ENCODE results near the gene FEM1B. TPM values are rescaled to one million over a fixed set of nuclear protein-coding genes. Genes with fewer than 3 reads are reported as not detected.

Gene FEM1B
- polyA plus RNA-seq, 3 donors: 21.5 to 26.4 (median 26.0) TPM

DNA sequence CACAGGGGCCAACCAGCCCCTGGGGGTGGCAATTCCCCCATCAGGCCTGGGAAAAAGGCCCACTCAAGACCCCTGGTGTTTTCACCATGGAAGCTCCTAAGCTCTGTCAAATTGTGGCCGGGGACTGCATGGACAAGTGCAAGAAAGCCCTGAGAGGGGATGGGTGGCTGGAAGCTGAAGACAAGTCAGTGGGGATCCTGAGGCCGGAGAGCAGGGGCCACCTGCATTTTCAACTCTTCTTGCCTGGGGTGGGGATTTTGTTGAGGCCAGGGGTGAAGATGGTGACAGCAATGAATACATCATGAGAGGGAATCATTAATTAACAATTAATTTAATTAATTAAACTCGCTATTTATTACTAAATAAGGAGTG lies 33.9 kb downstream of the FEM1B start:
- Mint-ChIP-seq H3K4me3 (no peak overlapping the region), H3K9me3 (no peaks in the 10 kb centered on the region), H3K4me1 (peaks cover 11% of the 10 kb centered on the region), H3K36me3 (no peaks in the 10 kb centered on the region), H3K27me3 (ENCODE audit: low read depth in 3 of 3) (peaks cover 0 to 4% (median 2%) of the 10 kb centered on the region in 3 donors), H3K27ac (no peak overlapping the region)
- Histone ChIP-seq H3K4me3 (replicated peaks in 1 of 3; ENCODE audit: low read depth in 2 of 3, low read length in 3 of 3) (no peak overlapping the region), H4K20me1 (ENCODE audit: insufficient read depth, low read length) (no peaks in the 10 kb centered on the region), H2AFZ (ENCODE audit: insufficient read depth, low read depth, low read length, poor library complexity, severe bottlenecking) (no peak overlapping the region), H3K79me2 (ENCODE audit: insufficient read depth, low read length) (no peaks in the 10 kb centered on the region), H3K9me3 (replicated peaks in 1 of 2; ENCODE audit: control insufficient read depth in 1 of 2, insufficient read depth in 1 of 2, low read length in 2 of 2) (no peaks in the 10 kb centered on the region), H3K36me3 (replicated peaks in 1 of 2; ENCODE audit: control insufficient read depth in 1 of 2, insufficient read depth in 2 of 2, low read length in 2 of 2) (no peaks in the 10 kb centered on the region), H3K27ac (ENCODE audit: low read depth in 1 of 2, low read length in 2 of 2) (no peak overlapping the region), H3K27me3 (ENCODE audit: control insufficient read depth in 2 of 2, insufficient read depth in 2 of 2, low read length in 2 of 2) (no peaks in the 10 kb centered on the region), H3K9ac (ENCODE audit: insufficient read depth, low read length, poor library complexity, severe bottlenecking) (no peak overlapping the region), H3K4me2 (replicated peaks; ENCODE audit: extremely low read depth, low read length, poor library complexity, severe bottlenecking) (no peak overlapping the region), H3K4me1 (ENCODE audit: control insufficient read depth in 1 of 2, insufficient read depth in 2 of 2, low read length in 2 of 2) (peaks cover 2 to 5% of the 10 kb centered on the region in 2 donors)
- intact Hi-C loops (cut with micrococcal nuclease): no loop called here
- TF ChIP-seq, protein P1, sequence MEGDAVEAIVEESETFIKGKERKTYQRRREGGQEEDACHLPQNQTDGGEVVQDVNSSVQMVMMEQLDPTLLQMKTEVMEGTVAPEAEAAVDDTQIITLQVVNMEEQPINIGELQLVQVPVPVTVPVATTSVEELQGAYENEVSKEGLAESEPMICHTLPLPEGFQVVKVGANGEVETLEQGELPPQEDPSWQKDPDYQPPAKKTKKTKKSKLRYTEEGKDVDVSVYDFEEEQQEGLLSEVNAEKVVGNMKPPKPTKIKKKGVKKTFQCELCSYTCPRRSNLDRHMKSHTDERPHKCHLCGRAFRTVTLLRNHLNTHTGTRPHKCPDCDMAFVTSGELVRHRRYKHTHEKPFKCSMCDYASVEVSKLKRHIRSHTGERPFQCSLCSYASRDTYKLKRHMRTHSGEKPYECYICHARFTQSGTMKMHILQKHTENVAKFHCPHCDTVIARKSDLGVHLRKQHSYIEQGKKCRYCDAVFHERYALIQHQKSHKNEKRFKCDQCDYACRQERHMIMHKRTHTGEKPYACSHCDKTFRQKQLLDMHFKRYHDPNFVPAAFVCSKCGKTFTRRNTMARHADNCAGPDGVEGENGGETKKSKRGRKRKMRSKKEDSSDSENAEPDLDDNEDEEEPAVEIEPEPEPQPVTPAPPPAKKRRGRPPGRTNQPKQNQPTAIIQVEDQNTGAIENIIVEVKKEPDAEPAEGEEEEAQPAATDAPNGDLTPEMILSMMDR (IDR thresholded peaks at IDR 0.05): no peak
- no peak for DNase-seq
- 100% methylated on average over 1 of the region's 3 CpGs for WGBS (ENCODE audit: insufficient coverage)

GRCh38 chr15:68311859-68312557 lies 34.5 kb downstream of the FEM1B start:
- H3K79me2 ChIP-seq (ENCODE audit: insufficient read depth, low read length): no peaks in the 10 kb centered on the region
- intact Hi-C loops (cut with micrococcal nuclease): no loop called here
- TF ChIP-seq, protein P1 (IDR thresholded peaks at IDR 0.05): no peak
- H3K9ac ChIP-seq (ENCODE audit: insufficient read depth, low read length, poor library complexity, severe bottlenecking): no peak overlapping the region
- Mint-ChIP-seq H3K27ac (no peak overlapping the region), H3K9me3 (no peaks in the 10 kb centered on the region), H3K4me3 (no peak overlapping the region), H3K4me1 (peaks cover 7% of the 10 kb centered on the region), H3K36me3 (no peaks in the 10 kb centered on the region), H3K27me3 (ENCODE audit: low read depth in 3 of 3) (peaks cover 0 to 4% (median 2%) of the 10 kb centered on the region in 3 donors)
- no peak overlapping the region for H2AFZ ChIP-seq (ENCODE audit: insufficient read depth, low read depth, low read length, poor library complexity, severe bottlenecking)
- DNase-seq: no peak
- H4K20me1 ChIP-seq (ENCODE audit: insufficient read depth, low read length): no peaks in the 10 kb centered on the region
- no peak overlapping the region for H3K4me2 ChIP-seq (replicated peaks; ENCODE audit: extremely low read depth, low read length, poor library complexity, severe bottlenecking)
- H3K27me3 ChIP-seq (ENCODE audit: control insufficient read depth in 2 of 2, insufficient read depth in 2 of 2, low read length in 2 of 2): no peaks in the 10 kb centered on the region
- H3K9me3 ChIP-seq (replicated peaks in 1 of 2; ENCODE audit: control insufficient read depth in 1 of 2, insufficient read depth in 1 of 2, low read length in 2 of 2): no peaks in the 10 kb centered on the region
- H3K4me3 ChIP-seq (replicated peaks in 1 of 3; ENCODE audit: low read depth in 2 of 3, low read length in 3 of 3): no peak overlapping the region
- H3K4me1 ChIP-seq (ENCODE audit: control insufficient read depth in 1 of 2, insufficient read depth in 2 of 2, low read length in 2 of 2): no peaks in the 10 kb centered on the region
- WGBS (ENCODE audit: insufficient coverage): 100% methylated on average over 1 of the region's 3 CpGs
- H3K36me3 ChIP-seq (replicated peaks in 1 of 2; ENCODE audit: control insufficient read depth in 1 of 2, insufficient read depth in 2 of 2, low read length in 2 of 2): no peaks in the 10 kb centered on the region
- H3K27ac ChIP-seq (ENCODE audit: low read depth in 1 of 2, low read length in 2 of 2): no peak overlapping the region
